HepG2 (cell line): ENCODE measurements around the gene PCDHGA6. TPM values are rescaled to one million over a fixed set of nuclear protein-coding genes. Genes with fewer than 3 reads are reported as not detected.

ENCODE experiments used
- ATAC-seq: fragments of 200-7000 bp; cut with Tn5 transposase; 3 replicates; pipeline ENCODE4 v1.9.1; 2020; ENCODE audit warnings: mild to moderate bottlenecking, moderate library complexity
- BruUV-seq: library from RNA; stranded (reverse); fragments of 400-500 nt; replicated peaks from 2 replicates; lab custom pipeline; 2021; lab: Mats Ljungman, UMichigan
- CTCF ChIA-PET: fragments of 300-600 bp; formaldehyde crosslinking; extraction: SDS; loops from one replicate; lab custom pipeline; 2021; ENCODE audit warnings: low total read pairs, inconsistent platforms, low intra/inter-chr PET ratio; lab: Yijun Ruan, JAX
- POLR2A ChIA-PET: fragments of 350-600 bp; sonication (Branson Sonifier 250); formaldehyde crosslinking; loops from one replicate; lab custom pipeline; 2020; ENCODE audit warnings: antibody characterized with exemption, inconsistent platforms; lab: Yijun Ruan, JAX
- DNase-seq: peaks from one replicate; pipeline ENCODE4 v3.0.0-alpha.2; 2015; ENCODE audit warnings: low spot score
- FAIRE-seq: peaks from 3 replicates; lab custom pipeline; 2011; peaks lifted over from hg19 to GRCh38; lab: Jason Lieb, UNC
- H2AFZ ChIP-seq: one replicate; pipeline ENCODE4 v1.6.1; 2011; ENCODE audit warnings: low read length, inconsistent platforms
- H3K27ac ChIP-seq: fragments of 300-600 bp; 3 replicates; pipeline ENCODE4 v1.8.0; 2011; ENCODE audit warnings: mixed run types, mild to moderate bottlenecking, mixed read lengths, low read length, inconsistent platforms; ENCODE audit not compliant: insufficient read depth; ENCODE audit errors: extremely low read length
- H3K27me3 ChIP-seq, 2 experiments: fragments of 200-600 bp in 1 of 2; 2 replicates in 1 of 2; 3 replicates in 1 of 2; pipeline versions ENCODE4 v1.6.0 to v1.8.0; 2011; ENCODE audit warnings: low read length in 2 of 2, mild to moderate bottlenecking in 2 of 2, moderate library complexity in 2 of 2, inconsistent platforms in 1 of 2; ENCODE audit not compliant: insufficient read depth in 2 of 2, control insufficient read depth in 1 of 2
- H3K36me3 ChIP-seq, 2 experiments: fragments of 200-600 bp in 1 of 2; replicated peaks in 1 of 2; 2 replicates in 1 of 2; 3 replicates in 1 of 2; pipeline versions ENCODE4 v1.5.1 to v1.8.0; 2011; ENCODE audit warnings: low read length in 2 of 2, inconsistent platforms in 1 of 2; ENCODE audit not compliant: insufficient read depth in 2 of 2, control insufficient read depth in 1 of 2
- H3K4me1 ChIP-seq: 2 replicates; pipeline ENCODE4 v1.5.1; 2012; ENCODE audit warnings: low read length, inconsistent platforms; ENCODE audit not compliant: insufficient read depth
- H3K4me2 ChIP-seq: 2 replicates; pipeline ENCODE4 v1.6.0; 2011; ENCODE audit warnings: low read depth, low read length, inconsistent platforms
- H3K4me3 ChIP-seq, 3 experiments: fragments of 200-600 bp in 1 of 3; sonication (generic), shearing (Covaris generic) in 1 of 3; replicated peaks in 1 of 3; 2 replicates each; pipeline ENCODE4 v1.5.1; 2011 to 2016; ENCODE audit warnings: low read length in 3 of 3, inconsistent platforms in 2 of 3, low read depth in 2 of 3, mild to moderate bottlenecking in 2 of 3, control low read depth in 1 of 3, mixed read lengths in 1 of 3; ENCODE audit not compliant: insufficient read depth in 1 of 3
- H3K79me2 ChIP-seq: one replicate; pipeline ENCODE4 v1.6.1; 2011; ENCODE audit warnings: low read length, inconsistent platforms; ENCODE audit not compliant: insufficient read depth
- H3K9ac ChIP-seq: 2 replicates; pipeline ENCODE4 v1.6.0; 2011; ENCODE audit warnings: mild to moderate bottlenecking, low read depth, low read length, inconsistent platforms; ENCODE audit not compliant: insufficient read depth
- H3K9me3 ChIP-seq: 2 replicates; pipeline ENCODE4 v1.5.1; 2012; ENCODE audit warnings: mild to moderate bottlenecking, low read length
- H4K20me1 ChIP-seq: 2 replicates; pipeline ENCODE4 v1.6.0; 2011; ENCODE audit warnings: inconsistent platforms, mild to moderate bottlenecking, low read length, moderate library complexity; ENCODE audit not compliant: insufficient read depth
- IRF2 ChIP-seq: IDR thresholded peaks from 2 replicates; pipeline ENCODE4 v1.6.1; 2018; ENCODE audit warnings: missing genetic modification reagents, missing compliant biosample characterization
- MTA3 ChIP-seq: sonication (generic); formaldehyde crosslinking; IDR thresholded peaks from 2 replicates; pipeline ENCODE4 v1.4.0; 2020; ENCODE audit warnings: missing genetic modification reagents
- NFKBIZ ChIP-seq: IDR thresholded peaks from 2 replicates; pipeline ENCODE4 v1.6.1; 2018; ENCODE audit warnings: missing genetic modification reagents, missing compliant biosample characterization
- POGZ ChIP-seq: sonication (generic); formaldehyde crosslinking; IDR thresholded peaks from 2 replicates; pipeline ENCODE4 v1.4.0; 2020; ENCODE audit warnings: mild to moderate bottlenecking, missing genetic modification reagents
- ZMAT5 ChIP-seq: sonication (generic); formaldehyde crosslinking; IDR thresholded peaks from 2 replicates; pipeline ENCODE4 v1.5.0; 2020; ENCODE audit warnings: mild to moderate bottlenecking, low read depth, missing genetic modification reagents, borderline replicate concordance
- WGBS: methylation state at CpG from one replicate; pipeline ENCODE4 v1.1.6; 2017; ENCODE audit warnings: low lambda C conversion rate; 5-methylcytosine and 5-hydroxymethylcytosine counted together
- in situ Hi-C: cut with HindIII; loops from 2 replicates; pipeline ENCODE4 v1.10.0; 2017; ENCODE audit warnings: low pct_unique_long_range_greater_than_20kb; ENCODE audit not compliant: extremely low pct_ligation_motif_present
- intact Hi-C: fragments of 100-400 bp; cut with micrococcal nuclease; formaldehyde crosslinking; loops from one replicate; pipeline ENCODE4 v1.10.0; 2022; ENCODE audit not compliant: unreplicated experiment
- polyA plus RNA-seq, 8 experiments: library from polyadenylated mRNA; depleted of rRNA in 3 of 8; stranded (reverse) in 7 of 8; unstranded in 1 of 8; fragments of >200 nt; fragmentation: Illumina TruSeq in 4 of 8; extraction: Trizol in 4 of 8; gene quantifications; 2 replicates each; pipeline versions ENCODE4 v1.2.1 to v1.2.3, GENCODE V29; 2011 to 2016; ENCODE audit warnings: low read depth in 4 of 8, missing spikeins in 1 of 8, mixed read lengths in 1 of 8; ENCODE audit not compliant: insufficient read depth in 1 of 8
- total RNA-seq, 5 experiments: library from RNA; depleted of rRNA; stranded (reverse); fragments of >200 nt; fragmentation: Illumina TruSeq; extraction: Trizol; gene quantifications; 2 replicates each; pipeline ENCODE4 v1.2.3, GENCODE V29; 2016; ENCODE audit warnings: low read depth in 1 of 5
- TF ChIP-seq, protein P1 (sequence below): sonication (generic); formaldehyde crosslinking; IDR thresholded peaks from 2 replicates; pipeline ENCODE4 v1.4.0; 2020; ENCODE audit warnings: missing genetic modification reagents

Gene PCDHGA6
- total and polyA plus RNA-seq, 2 of the 13 experiments (the other 11 are each of a cell fraction or from before 2014, with no cell fraction given): 0.33 to 0.51 TPM

GRCh38 chr5:141399555-141400258 lies 26.0 kb downstream of the PCDHGA6 start:
- Histone ChIP-seq H3K4me3 (no peak overlapping the region), H3K36me3 (no peaks in the 10 kb centered on the region), H3K79me2 (no peaks in the 10 kb centered on the region), H2AFZ (no peak overlapping the region), H3K4me1 (no peaks in the 10 kb centered on the region), H3K9ac (no peak overlapping the region), H3K9me3 (peaks cover 27% of the 10 kb centered on the region; the same call in 1 of the 2 replicates), H3K27ac (no peak overlapping the region), H3K4me2 (no peak overlapping the region), H3K27me3 (no peaks in the 10 kb centered on the region; a peak in 1 of 5 replicates), H4K20me1 (no peaks in the 10 kb centered on the region)
- ChIA-PET CTCF (no interaction called here), POLR2A (no interaction called here)
- no peak for DNase-seq
- FAIRE-seq: no peak
- intact Hi-C loops: no loop called here
- in situ Hi-C loops: no loop called here
- no TSS peak for BruUV-seq
- 89% methylated on average over 54 of the region's 61 CpGs for WGBS
- TF ChIP-seq IRF2 (no peak), POGZ (CRISPR knock-in tag) (no peak), ZMAT5 (CRISPR knock-in tag) (no peak), MTA3 (CRISPR knock-in tag) (no peak), NFKBIZ (CRISPR knock-in tag) (no peak)
- TF ChIP-seq, protein P1, sequence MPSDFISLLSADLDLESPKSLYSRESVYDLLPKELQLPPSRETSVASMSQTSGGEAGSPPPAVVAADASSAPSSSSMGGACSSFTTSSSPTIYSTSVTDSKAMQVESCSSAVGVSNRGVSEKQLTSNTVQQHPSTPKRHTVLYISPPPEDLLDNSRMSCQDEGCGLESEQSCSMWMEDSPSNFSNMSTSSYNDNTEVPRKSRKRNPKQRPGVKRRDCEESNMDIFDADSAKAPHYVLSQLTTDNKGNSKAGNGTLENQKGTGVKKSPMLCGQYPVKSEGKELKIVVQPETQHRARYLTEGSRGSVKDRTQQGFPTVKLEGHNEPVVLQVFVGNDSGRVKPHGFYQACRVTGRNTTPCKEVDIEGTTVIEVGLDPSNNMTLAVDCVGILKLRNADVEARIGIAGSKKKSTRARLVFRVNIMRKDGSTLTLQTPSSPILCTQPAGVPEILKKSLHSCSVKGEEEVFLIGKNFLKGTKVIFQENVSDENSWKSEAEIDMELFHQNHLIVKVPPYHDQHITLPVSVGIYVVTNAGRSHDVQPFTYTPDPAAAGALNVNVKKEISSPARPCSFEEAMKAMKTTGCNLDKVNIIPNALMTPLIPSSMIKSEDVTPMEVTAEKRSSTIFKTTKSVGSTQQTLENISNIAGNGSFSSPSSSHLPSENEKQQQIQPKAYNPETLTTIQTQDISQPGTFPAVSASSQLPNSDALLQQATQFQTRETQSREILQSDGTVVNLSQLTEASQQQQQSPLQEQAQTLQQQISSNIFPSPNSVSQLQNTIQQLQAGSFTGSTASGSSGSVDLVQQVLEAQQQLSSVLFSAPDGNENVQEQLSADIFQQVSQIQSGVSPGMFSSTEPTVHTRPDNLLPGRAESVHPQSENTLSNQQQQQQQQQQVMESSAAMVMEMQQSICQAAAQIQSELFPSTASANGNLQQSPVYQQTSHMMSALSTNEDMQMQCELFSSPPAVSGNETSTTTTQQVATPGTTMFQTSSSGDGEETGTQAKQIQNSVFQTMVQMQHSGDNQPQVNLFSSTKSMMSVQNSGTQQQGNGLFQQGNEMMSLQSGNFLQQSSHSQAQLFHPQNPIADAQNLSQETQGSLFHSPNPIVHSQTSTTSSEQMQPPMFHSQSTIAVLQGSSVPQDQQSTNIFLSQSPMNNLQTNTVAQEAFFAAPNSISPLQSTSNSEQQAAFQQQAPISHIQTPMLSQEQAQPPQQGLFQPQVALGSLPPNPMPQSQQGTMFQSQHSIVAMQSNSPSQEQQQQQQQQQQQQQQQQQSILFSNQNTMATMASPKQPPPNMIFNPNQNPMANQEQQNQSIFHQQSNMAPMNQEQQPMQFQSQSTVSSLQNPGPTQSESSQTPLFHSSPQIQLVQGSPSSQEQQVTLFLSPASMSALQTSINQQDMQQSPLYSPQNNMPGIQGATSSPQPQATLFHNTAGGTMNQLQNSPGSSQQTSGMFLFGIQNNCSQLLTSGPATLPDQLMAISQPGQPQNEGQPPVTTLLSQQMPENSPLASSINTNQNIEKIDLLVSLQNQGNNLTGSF (CRISPR knock-in tag): no peak
- no peak for ATAC-seq
